NT2/D1 (cell line): ENCODE results near the gene CSNK1D.

Experiments
- DNase-seq: peaks from one replicate; pipeline ENCODE4 v3.0.0-alpha.2; 2011; ENCODE audit warnings: low read depth, low spot score
- H3K27me3 ChIP-seq: 2 replicates; pipeline ENCODE4 v1.6.0; 2011; ENCODE audit warnings: mild to moderate bottlenecking; ENCODE audit not compliant: insufficient read length, insufficient read depth
- H3K36me3 ChIP-seq: 2 replicates; pipeline ENCODE4 v1.6.1; 2011; ENCODE audit warnings: mild to moderate bottlenecking, low read length, mixed read lengths; ENCODE audit not compliant: insufficient read depth, insufficient read length
- H3K4me1 ChIP-seq: 2 replicates; pipeline ENCODE4 v1.5.1; 2011; ENCODE audit not compliant: insufficient read depth, insufficient read length
- H3K4me3 ChIP-seq: 2 replicates; pipeline ENCODE4 v1.5.1; 2011; ENCODE audit warnings: low read depth; ENCODE audit not compliant: insufficient read length
- H3K9ac ChIP-seq: 2 replicates; pipeline ENCODE4 v1.6.0; 2011; ENCODE audit warnings: low read depth; ENCODE audit not compliant: insufficient read length
- H3K9me3 ChIP-seq: 2 replicates; pipeline ENCODE4 v1.5.1; 2011; ENCODE audit warnings: mild to moderate bottlenecking, low read length; ENCODE audit not compliant: insufficient read depth
- SUZ12 ChIP-seq: IDR thresholded peaks from 2 replicates; pipeline ENCODE4 v1.6.1; 2011; ENCODE audit not compliant: insufficient read length, insufficient read depth; ENCODE audit errors: extremely low read depth
- YY1 ChIP-seq: IDR thresholded peaks from 2 replicates; pipeline ENCODE4 v1.6.1; 2011; ENCODE audit not compliant: insufficient read length, insufficient read depth
- ZNF274 ChIP-seq: IDR thresholded peaks from 2 replicates; pipeline ENCODE4 v1.6.1; 2011; ENCODE audit warnings: mild to moderate bottlenecking, low read depth, low read length

The CSNK1D gene

GRCh38 chr17:82248815-82249674 is 24.5 kb downstream of the CSNK1D start:
- Histone ChIP-seq H3K27me3 (no peaks in the 10 kb centered on the region), H3K36me3 (peaks cover 96% of the 10 kb centered on the region), H3K9me3 (no peaks in the 10 kb centered on the region; the same call in 1 of the 2 replicates), H3K4me3 (no peak overlapping the region), H3K4me1 (peaks cover 13% of the 10 kb centered on the region), H3K9ac (no peak overlapping the region)
- no peak for DNase-seq
- no peak for TF ChIP-seq SUZ12
- no peak for TF ChIP-seq YY1
- TF ChIP-seq ZNF274, result no peak

GRCh38 chr17:82247856-82248671 is 25.4 kb downstream of the CSNK1D start:
- H3K9me3 ChIP-seq, result no peaks in the 10 kb centered on the region; the same call in 1 of the 2 replicates
- H3K27me3 ChIP-seq, result no peaks in the 10 kb centered on the region
- no peak overlapping the region for H3K4me3 ChIP-seq
- no peak overlapping the region for H3K9ac ChIP-seq
- no peak for TF ChIP-seq YY1
- DNase-seq, result no peak
- H3K4me1 ChIP-seq, result peaks cover 18% of the 10 kb centered on the region
- H3K36me3 ChIP-seq, result peaks cover 100% of the 10 kb centered on the region

- DNase-seq, result no peak
Observed at GRCh38 chr17:82247182-82247823, 26.2 kb downstream of the CSNK1D start.

GRCh38 chr17:82246365-82247181 is 26.9 kb downstream of the CSNK1D start:
- no peaks in the 10 kb centered on the region for H3K27me3 ChIP-seq
- TF ChIP-seq YY1 (no peak), ZNF274 (no peak), SUZ12 (no peak)
- H3K4me1 ChIP-seq, result peaks cover 24% of the 10 kb centered on the region
- H3K9me3 ChIP-seq, result no peaks in the 10 kb centered on the region; the same call in 1 of the 2 replicates
- DNase-seq, result no peak
- H3K9ac ChIP-seq, result no peak overlapping the region
- peaks cover 98% of the 10 kb centered on the region for H3K36me3 ChIP-seq
- H3K4me3 ChIP-seq, result no peak overlapping the region

More at GRCh38 chr17:82247182-82247823, 26.2 kb downstream of the CSNK1D start:
- Histone ChIP-seq H3K27me3 (no peaks in the 10 kb centered on the region), H3K9ac (no peak overlapping the region), H3K4me1 (peaks cover 19% of the 10 kb centered on the region), H3K9me3 (no peaks in the 10 kb centered on the region; the same call in 1 of the 2 replicates), H3K4me3 (no peak overlapping the region), H3K36me3 (peaks cover 99% of the 10 kb centered on the region)
- no peak for TF ChIP-seq SUZ12
- TF ChIP-seq YY1, result no peak
- no peak for TF ChIP-seq ZNF274

GRCh38 chr17:82246040-82246364 is 27.5 kb downstream of the CSNK1D start:
- peaks cover 29% of the 10 kb centered on the region for H3K4me1 ChIP-seq
- peaks cover 98% of the 10 kb centered on the region for H3K36me3 ChIP-seq
- H3K9ac ChIP-seq, result no peak overlapping the region
- DNase-seq, result no peak
- H3K9me3 ChIP-seq, result no peaks in the 10 kb centered on the region; the same call in 1 of the 2 replicates
- H3K4me3 ChIP-seq, result no peak overlapping the region
- no peaks in the 10 kb centered on the region for H3K27me3 ChIP-seq
- TF ChIP-seq YY1, result no peak

- H3K9me3 ChIP-seq, result no peaks in the 10 kb centered on the region; the same call in 1 of the 2 replicates
- H3K4me1 ChIP-seq, result peaks cover 29% of the 10 kb centered on the region
- no peak for TF ChIP-seq ZNF274
- no peak for TF ChIP-seq SUZ12
- no peak for TF ChIP-seq YY1
- DNase-seq, result no peak
- no peak overlapping the region for H3K9ac ChIP-seq
- H3K4me3 ChIP-seq, result no peak overlapping the region
- H3K27me3 ChIP-seq, result no peaks in the 10 kb centered on the region
- H3K36me3 ChIP-seq, result peaks cover 98% of the 10 kb centered on the region
Observed at GRCh38 chr17:82245134-82246039, 28.1 kb downstream of the CSNK1D start.
